ENCODE measurements around the gene OSBPL10. TPM values are rescaled to one million over a fixed set of nuclear protein-coding genes. Genes with fewer than 3 reads are reported as not detected.

OSBPL10 gene
- polyA plus RNA-seq, 1 donor from 2014 or later: 2.0 TPM

- H3K79me2 ChIP-seq (replicated peaks; ENCODE audit: insufficient read depth, low read length): no peaks in the 10 kb centered on the region
- no peak overlapping the region for H3K4me2 ChIP-seq (ENCODE audit: low read length)
- no peak overlapping the region for H3K27ac ChIP-seq (ENCODE audit: low read length)
These were observed 69.9 kb downstream of the OSBPL10 start for GRCh38 chr3:31911124-31911523.

GRCh38 chr3:31909455-31909854 is 71.6 kb downstream of the OSBPL10 start:
- no peak overlapping the region for H3K4me2 ChIP-seq (ENCODE audit: low read length)
- H3K27me3 ChIP-seq (ENCODE audit: insufficient read depth, low read depth, low read length): no peaks in the 10 kb centered on the region

More at GRCh38 chr3:31911124-31911523, 69.9 kb downstream of the OSBPL10 start:
- Histone ChIP-seq H3K4me3 (ENCODE audit: low read length) (no peak overlapping the region), H2AFZ (ENCODE audit: low read depth, low read length) (no peak overlapping the region), H4K20me1 (ENCODE audit: insufficient read depth) (no peaks in the 10 kb centered on the region), H3F3A (ENCODE audit: insufficient read depth, low read length, poor library complexity, severe bottlenecking) (no peaks in the 10 kb centered on the region), H3K9me2 (ENCODE audit: insufficient read depth, low read length) (no peaks in the 10 kb centered on the region), H3K27me3 (ENCODE audit: insufficient read depth, low read depth, low read length) (no peaks in the 10 kb centered on the region), H3K9ac (ENCODE audit: low read length) (no peak overlapping the region), H3K9me3 (ENCODE audit: low read length) (no peaks in the 10 kb centered on the region), H3K36me3 (ENCODE audit: insufficient read depth, low read length) (no peaks in the 10 kb centered on the region)
- TF ChIP-seq EZH2 (IDR thresholded peaks at IDR 0.05; ENCODE audit: borderline replicate concordance, insufficient read depth, low read length, poor library complexity, severe bottlenecking) (no peak), REST (IDR thresholded peaks at IDR 0.05; ENCODE audit: borderline replicate concordance) (no peak)

More at GRCh38 chr3:31909455-31909854, 71.6 kb downstream of the OSBPL10 start:
- Histone ChIP-seq H3K79me2 (replicated peaks; ENCODE audit: insufficient read depth, low read length) (no peaks in the 10 kb centered on the region), H2AFZ (ENCODE audit: low read depth, low read length) (no peak overlapping the region), H3K9me3 (ENCODE audit: low read length) (no peaks in the 10 kb centered on the region), H3K4me3 (ENCODE audit: low read length) (no peak overlapping the region), H3K36me3 (ENCODE audit: insufficient read depth, low read length) (no peaks in the 10 kb centered on the region), H3K27ac (ENCODE audit: low read length) (no peak overlapping the region), H3K9ac (ENCODE audit: low read length) (no peak overlapping the region), H4K20me1 (ENCODE audit: insufficient read depth) (no peaks in the 10 kb centered on the region), H3F3A (ENCODE audit: insufficient read depth, low read length, poor library complexity, severe bottlenecking) (no peaks in the 10 kb centered on the region), H3K9me2 (ENCODE audit: insufficient read depth, low read length) (no peaks in the 10 kb centered on the region)
- TF ChIP-seq REST (IDR thresholded peaks at IDR 0.05; ENCODE audit: borderline replicate concordance) (no peak), POLR2AphosphoS5 (IDR thresholded peaks at IDR 0.05) (no peak), SMC3 (conservative IDR thresholded peaks at IDR 0.05; ENCODE audit: poor library complexity) (no peak), RAD21 (conservative IDR thresholded peaks at IDR 0.05) (no peak), CTCF (IDR thresholded peaks at IDR 0.05; ENCODE audit: poor library complexity, severe bottlenecking) (no peak), MXI1 (conservative IDR thresholded peaks at IDR 0.05; ENCODE audit: poor library complexity, severe bottlenecking) (no peak), TAF1 (IDR thresholded peaks at IDR 0.05; ENCODE audit: low read depth) (no peak), EP300 (conservative IDR thresholded peaks at IDR 0.05; ENCODE audit: poor library complexity, severe bottlenecking) (no peak), EZH2 (IDR thresholded peaks at IDR 0.05; ENCODE audit: borderline replicate concordance, insufficient read depth, low read length, poor library complexity, severe bottlenecking) (no peak)

All from neural cell (in vitro differentiated cells).